ENCODE results near the gene GNG14. TPM values are rescaled to one million over a fixed set of nuclear protein-coding genes. Genes with fewer than 3 reads are reported as not detected.

Gene GNG14
- total RNA-seq, 3 donors from 2014 or later (not counting 1 experiment from before 2014, with no cell fraction given), result not detected

GRCh38 chr19:12647047-12647446, 40.8 kb upstream of the GNG14 start:
- Mint-ChIP-seq H3K36me3 (no peaks in the 10 kb centered on the region), H3K4me3 (peak overlapping the region; percentile 9), H3K9me3 (no peaks in the 10 kb centered on the region), H3K27me3 (ENCODE audit: low read depth in 2 of 2) (no peaks in the 10 kb centered on the region), H3K4me1 (peaks cover 0 to 7% of the 10 kb centered on the region in 2 donors), H3K27ac (peak overlapping the region in 1 of 2 donors; percentile 72)
- H3K27ac ChIP-seq (ENCODE audit: low read length), result no peak overlapping the region
- DNase-seq, result no peak
- intact Hi-C loops (cut with micrococcal nuclease), result no loop called here
- no peak overlapping the region for H3K4me3 ChIP-seq (ENCODE audit: low read length)
- no peak for TF ChIP-seq CTCF (IDR thresholded peaks at IDR 0.05)
- peaks cover 11% of the 10 kb centered on the region for H3K4me1 ChIP-seq (ENCODE audit: control insufficient read depth, insufficient read depth, low read length)
- no peaks in the 10 kb centered on the region for H3K27me3 ChIP-seq (ENCODE audit: control insufficient read depth, insufficient read depth, low read length)
- no peaks in the 10 kb centered on the region for H3K9me3 ChIP-seq (ENCODE audit: control insufficient read depth, insufficient read depth, low read length)
- whole genome bisulfite sequencing (ENCODE audit: insufficient coverage), result 93% methylated on average over 8 of the region's 8 CpGs
- peaks cover 6% of the 10 kb centered on the region for H3K36me3 ChIP-seq (ENCODE audit: control insufficient read depth, insufficient read depth, low read length)
- ATAC-seq, result no peak

GRCh38 chr19:12647490-12648071, 40.2 kb upstream of the GNG14 start:
- Histone ChIP-seq H3K27me3 (ENCODE audit: control insufficient read depth, insufficient read depth, low read length) (no peaks in the 10 kb centered on the region), H3K9me3 (ENCODE audit: control insufficient read depth, insufficient read depth, low read length) (no peaks in the 10 kb centered on the region), H3K4me1 (ENCODE audit: control insufficient read depth, insufficient read depth, low read length) (peaks cover 11% of the 10 kb centered on the region), H3K27ac (ENCODE audit: low read length) (no peak overlapping the region), H3K36me3 (ENCODE audit: control insufficient read depth, insufficient read depth, low read length) (peaks cover 6% of the 10 kb centered on the region), H3K4me3 (ENCODE audit: low read length) (no peak overlapping the region)
- Mint-ChIP-seq H3K4me3 (peak overlapping the region; percentile 65), H3K9me3 (no peaks in the 10 kb centered on the region), H3K4me1 (peaks cover 0 to 7% of the 10 kb centered on the region in 2 donors), H3K36me3 (no peaks in the 10 kb centered on the region), H3K27ac (peak overlapping the region in 1 of 2 donors; percentile 72), H3K27me3 (ENCODE audit: low read depth in 2 of 2) (no peaks in the 10 kb centered on the region)
- WGBS (ENCODE audit: insufficient coverage), result 71% methylated on average over 31 of the region's 31 CpGs
- peak; percentile 53 to 90 (median 84) for ATAC-seq
- TF ChIP-seq CTCF (IDR thresholded peaks at IDR 0.05), result no peak
- peak in 1 of 2 donors; percentile 43 for DNase-seq
- intact Hi-C loops (cut with micrococcal nuclease), result no loop called here

GRCh38 chr19:12648088-12648487, 39.7 kb upstream of the GNG14 start:
- Mint-ChIP-seq H3K27ac (no peak overlapping the region), H3K4me1 (peaks cover 0 to 7% of the 10 kb centered on the region in 2 donors), H3K27me3 (ENCODE audit: low read depth in 2 of 2) (no peaks in the 10 kb centered on the region), H3K4me3 (peak overlapping the region; percentile 65), H3K36me3 (no peaks in the 10 kb centered on the region), H3K9me3 (no peaks in the 10 kb centered on the region)
- Histone ChIP-seq H3K36me3 (ENCODE audit: control insufficient read depth, insufficient read depth, low read length) (peaks cover 6% of the 10 kb centered on the region), H3K27me3 (ENCODE audit: control insufficient read depth, insufficient read depth, low read length) (no peaks in the 10 kb centered on the region), H3K9me3 (ENCODE audit: control insufficient read depth, insufficient read depth, low read length) (no peaks in the 10 kb centered on the region), H3K4me1 (ENCODE audit: control insufficient read depth, insufficient read depth, low read length) (peaks cover 11% of the 10 kb centered on the region), H3K4me3 (ENCODE audit: low read length) (no peak overlapping the region), H3K27ac (ENCODE audit: low read length) (no peak overlapping the region)
- no peak for TF ChIP-seq CTCF (IDR thresholded peaks at IDR 0.05)
- ATAC-seq, result no peak
- intact Hi-C loops (cut with micrococcal nuclease), result no loop called here
- no peak for DNase-seq
- 73% methylated on average over 29 of the region's 29 CpGs for WGBS (ENCODE audit: insufficient coverage)

GRCh38 chr19:12649941-12650340, 37.9 kb upstream of the GNG14 start:
- Mint-ChIP-seq H3K9me3 (no peaks in the 10 kb centered on the region), H3K4me3 (no peak overlapping the region), H3K27me3 (ENCODE audit: low read depth in 2 of 2) (no peaks in the 10 kb centered on the region), H3K36me3 (peaks cover under 1% of the 10 kb centered on the region), H3K27ac (no peak overlapping the region), H3K4me1 (peaks cover 0 to 7% of the 10 kb centered on the region in 2 donors)
- Histone ChIP-seq H3K27me3 (ENCODE audit: control insufficient read depth, insufficient read depth, low read length) (no peaks in the 10 kb centered on the region), H3K27ac (ENCODE audit: low read length) (no peak overlapping the region), H3K36me3 (ENCODE audit: control insufficient read depth, insufficient read depth, low read length) (peaks cover 10% of the 10 kb centered on the region), H3K9me3 (ENCODE audit: control insufficient read depth, insufficient read depth, low read length) (no peaks in the 10 kb centered on the region), H3K4me3 (ENCODE audit: low read length) (no peak overlapping the region), H3K4me1 (ENCODE audit: control insufficient read depth, insufficient read depth, low read length) (peaks cover 11% of the 10 kb centered on the region)
- 98% methylated on average over 10 of the region's 10 CpGs for WGBS (ENCODE audit: insufficient coverage)
- no peak for TF ChIP-seq CTCF (IDR thresholded peaks at IDR 0.05)
- intact Hi-C loops (cut with micrococcal nuclease), result no loop called here
- no peak for ATAC-seq
- no peak for DNase-seq

All from natural killer cell (primary cell).